HG02852 (cell line): ENCODE results near the gene GTPBP1.

ENCODE experiments used
- ATAC-seq: cut with Tn5 transposase; IDR thresholded peaks from one replicate; pipeline ENCODE4 v1.9.1; 2021; ENCODE audit warnings: mild to moderate bottlenecking, moderate library complexity; ENCODE audit not compliant: unreplicated experiment

GTPBP1 gene

DNA sequence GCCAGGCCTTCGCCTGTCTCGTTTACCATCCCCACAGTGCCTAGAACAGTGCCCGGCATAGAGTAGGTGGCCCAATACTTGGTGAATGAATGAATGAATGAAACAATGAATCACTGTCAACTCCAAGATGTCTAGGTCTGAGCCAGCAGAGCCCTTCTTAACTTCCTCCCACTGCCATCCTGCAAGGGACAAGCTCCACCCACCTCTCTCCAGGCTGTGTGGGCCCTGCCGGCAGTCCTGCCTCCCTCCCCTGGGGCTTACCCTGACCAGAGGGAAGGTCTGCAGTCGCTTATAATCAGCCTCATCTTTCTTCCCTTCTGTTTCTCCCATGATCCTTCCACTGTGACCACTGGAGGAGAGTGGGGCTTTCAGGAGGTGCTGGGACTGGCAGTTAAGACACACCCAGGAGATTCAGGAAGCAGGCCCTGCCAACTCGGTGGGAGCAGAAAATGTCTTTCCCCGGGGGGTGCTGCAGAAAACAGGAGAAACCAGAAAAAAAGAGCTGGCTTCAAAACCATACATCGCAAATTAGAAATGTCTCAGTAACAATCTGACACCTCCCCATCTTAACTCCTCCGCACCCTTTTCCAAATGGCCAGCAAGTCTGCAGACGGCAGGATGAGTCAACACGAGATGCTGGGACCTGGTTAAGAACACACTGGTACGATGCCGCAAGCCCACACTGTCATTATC, 76.8 kb downstream of the GTPBP1 start:
- no peak for ATAC-seq
